Activated CD8-positive, alpha-beta T cell treated with anti-CD3 and anti-CD28 coated beads, Interleukin-2, amount 10 ng/mL, durations not matched to agents 7 days and 5 days (primary cell): Measurements from ENCODE around the gene SLC1A7. TPM values are rescaled to one million over a fixed set of nuclear protein-coding genes. Genes with fewer than 3 reads are reported as not detected.

ENCODE experiments used
- ATAC-seq: fragments of 150-1000 bp; cut with Tn5 transposase; one replicate; pipeline ENCODE4 v1.10.0; 2021; ENCODE audit warnings: moderate library complexity
- CTCF ChIA-PET: fragments of 350-600 bp; sonication (Branson Sonifier 250); formaldehyde crosslinking; loops from one replicate; lab custom pipeline; 2021; ENCODE audit warnings: antibody characterized with exemption; lab: Charles Lee
- POLR2A ChIA-PET: fragments of 350-600 bp; sonication (Branson Sonifier 250); formaldehyde crosslinking; loops from one replicate; lab custom pipeline; 2021; ENCODE audit warnings: antibody characterized with exemption; lab: Charles Lee
- DNase-seq: peaks from one replicate; pipeline ENCODE4 v3.0.0-alpha.2; 2020
- H3K27ac Mint-ChIP-seq: one replicate; pipeline ENCODE4 v1.8.0; 2021; ENCODE audit warnings: mild to moderate bottlenecking, mixed read lengths
- H3K27me3 Mint-ChIP-seq: one replicate; pipeline ENCODE4 v1.8.0; 2021; ENCODE audit warnings: low read depth, mixed read lengths
- H3K36me3 Mint-ChIP-seq: one replicate; pipeline ENCODE4 v1.8.0; 2021; ENCODE audit warnings: low read depth, mixed read lengths
- H3K4me1 Mint-ChIP-seq: one replicate; pipeline ENCODE4 v1.8.0; 2021; ENCODE audit warnings: low read depth, mixed read lengths
- H3K4me3 Mint-ChIP-seq: one replicate; pipeline ENCODE4 v1.8.0; 2021; ENCODE audit warnings: mild to moderate bottlenecking, mixed read lengths
- H3K9me3 Mint-ChIP-seq: one replicate; pipeline ENCODE4 v1.8.0; 2022; ENCODE audit warnings: mixed read lengths; ENCODE audit not compliant: insufficient read depth
- total RNA-seq, 2 experiments: library from RNA; stranded (reverse); gene quantifications; one replicate each; pipeline ENCODE4 v1.2.3, GENCODE V29; 2021

SLC1A7 gene
- total RNA-seq, 2 experiments from 2014 or later: not detected

DNA sequence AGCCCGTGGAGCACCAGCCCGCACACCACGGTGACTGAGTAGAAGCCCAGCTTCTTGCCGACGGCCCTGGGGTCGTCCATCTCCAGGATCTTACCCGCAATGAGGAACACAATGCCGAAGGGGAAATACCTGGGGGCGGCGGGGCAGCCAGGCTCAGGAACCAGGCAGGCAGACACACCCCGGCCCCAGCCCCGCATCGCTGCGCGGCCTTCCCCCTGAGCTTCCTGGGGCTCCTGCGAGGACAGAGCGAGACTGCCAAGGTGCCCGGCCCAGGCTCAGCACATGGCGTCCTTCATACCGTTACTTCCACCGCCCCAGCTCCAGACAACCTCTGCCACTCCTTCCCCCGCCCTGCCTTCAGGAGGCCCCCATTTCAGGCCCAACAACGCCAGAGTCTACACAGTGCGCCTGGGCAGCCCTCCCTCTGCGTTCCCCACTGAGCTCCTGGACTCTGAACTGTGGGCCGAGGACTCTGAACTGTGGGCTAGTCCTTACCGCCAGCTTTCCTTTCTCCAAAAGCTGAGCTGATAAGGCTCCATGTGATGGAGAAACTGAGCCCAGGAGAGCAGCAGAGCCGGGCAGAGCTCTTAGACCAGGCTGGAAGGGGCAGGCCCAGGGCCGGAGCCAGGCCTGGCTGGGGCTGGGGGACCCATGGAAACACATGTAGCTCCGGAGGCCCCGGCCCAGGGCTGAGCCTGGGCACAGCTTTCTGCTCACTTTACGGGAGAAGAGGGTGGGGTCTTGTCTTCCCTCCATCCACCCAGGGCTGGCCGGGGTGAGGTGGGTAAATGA lies 49.6 kb downstream of the SLC1A7 start:
- H3K27ac Mint-ChIP-seq: no peak overlapping the region
- H3K9me3 Mint-ChIP-seq: no peaks in the 10 kb centered on the region
- DNase-seq (no peak), ATAC-seq (no peak)
- ChIA-PET POLR2A (no interaction called here), CTCF (no interaction called here)
- H3K4me1 Mint-ChIP-seq: no peaks in the 10 kb centered on the region
- no peak overlapping the region for H3K4me3 Mint-ChIP-seq
- H3K27me3 Mint-ChIP-seq: no peaks in the 10 kb centered on the region
- no peaks in the 10 kb centered on the region for H3K36me3 Mint-ChIP-seq

- Mint-ChIP-seq H3K4me1 (no peaks in the 10 kb centered on the region), H3K27ac (no peak overlapping the region), H3K9me3 (no peaks in the 10 kb centered on the region), H3K36me3 (no peaks in the 10 kb centered on the region), H3K4me3 (no peak overlapping the region), H3K27me3 (no peaks in the 10 kb centered on the region)
- DNase-seq (no peak), ATAC-seq (no peak)
- ChIA-PET CTCF (no interaction called here), POLR2A (no interaction called here)
These were observed 50.4 kb downstream of the SLC1A7 start for GRCh38 chr1:53091841-53092645.

DNA sequence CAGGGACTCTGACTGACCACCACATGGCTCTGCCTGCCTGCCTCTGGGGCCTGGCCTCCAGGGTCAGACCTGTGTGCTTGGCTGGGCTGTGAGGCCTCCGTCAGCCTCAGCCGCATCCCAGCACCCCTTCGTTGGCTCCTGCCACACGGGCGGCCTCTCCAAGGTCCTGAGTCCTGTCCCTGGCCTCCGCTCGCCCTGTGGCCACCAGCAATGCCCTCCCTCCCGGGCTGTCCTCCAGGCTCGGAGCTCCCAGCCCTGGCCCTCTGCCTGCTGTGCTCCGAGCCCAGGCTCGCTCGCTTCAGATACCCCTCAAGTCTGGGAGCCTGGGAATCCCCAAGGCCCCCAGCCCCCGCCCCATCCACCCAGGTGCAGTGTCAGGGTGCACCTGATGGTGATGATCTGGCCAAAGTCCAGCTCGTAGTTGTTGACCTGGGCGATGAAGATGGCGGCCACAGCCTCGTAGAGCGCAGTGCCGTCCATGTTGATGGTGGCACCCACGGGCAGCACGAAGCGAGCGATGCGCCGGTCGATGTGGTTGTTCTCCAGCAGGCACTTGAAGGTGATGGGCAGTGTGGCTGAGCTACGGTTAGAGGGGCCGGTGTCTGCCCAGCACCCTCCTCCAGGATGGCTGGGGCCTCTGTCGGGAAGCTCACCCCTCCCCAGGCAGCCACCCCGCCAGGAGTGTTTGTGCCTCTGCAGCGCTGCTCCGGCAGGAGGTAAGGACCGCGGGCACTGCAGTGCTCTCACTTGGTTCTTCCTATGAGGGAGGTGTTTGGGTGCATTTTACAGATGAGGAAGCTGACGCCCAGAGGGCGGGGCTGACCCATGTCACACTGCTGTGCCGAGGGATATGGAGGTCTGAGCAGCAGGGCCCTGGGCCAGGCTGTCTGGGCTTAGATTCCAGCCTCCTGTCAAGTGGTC lies 52.0 kb downstream of the SLC1A7 start:
- POLR2A ChIA-PET: no interaction called here
- no peaks in the 10 kb centered on the region for H3K36me3 Mint-ChIP-seq
- CTCF ChIA-PET: interaction anchor here (0.6 kb wide), 1 partner anchor 215 kb away, joined by 3 read pairs; no protein-coding TSS in a partner anchor

DNA sequence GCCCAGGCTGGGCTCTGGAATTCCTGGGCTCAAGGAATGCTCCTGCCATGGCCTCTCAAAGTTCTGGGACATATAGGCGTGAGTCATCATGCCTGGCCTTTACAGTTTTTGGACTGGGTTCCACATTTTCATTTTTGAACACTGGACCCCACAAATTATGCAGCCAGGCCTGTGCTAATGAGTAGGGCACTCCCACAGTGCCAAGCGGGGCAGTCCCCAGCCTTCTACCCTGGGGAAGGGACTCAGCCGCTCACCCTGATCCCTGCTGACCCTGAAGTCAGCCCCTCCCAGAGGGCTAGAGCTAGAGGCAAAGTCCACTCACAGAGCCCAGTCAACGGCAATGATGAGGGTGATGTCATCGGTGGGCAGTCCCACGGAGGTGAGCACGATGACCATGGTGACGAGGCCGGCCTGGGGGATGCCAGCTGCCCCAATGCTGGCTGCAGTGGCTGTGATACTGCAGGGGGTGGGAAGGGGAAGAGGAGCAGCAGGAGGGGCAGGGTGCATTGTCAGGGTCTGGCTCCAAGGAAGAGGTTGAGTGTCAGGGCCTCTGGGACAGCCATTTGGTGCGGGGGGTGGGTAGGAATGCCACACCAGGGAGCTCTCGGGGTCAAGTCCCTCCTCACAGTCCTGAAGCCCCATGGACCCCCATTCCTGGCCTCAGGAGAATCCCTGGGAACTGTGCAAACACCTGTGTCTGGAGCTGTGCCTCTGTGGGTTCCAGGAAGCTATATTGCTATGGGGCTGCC lies 52.8 kb downstream of the SLC1A7 start:
- H3K27me3 Mint-ChIP-seq: no peaks in the 10 kb centered on the region
- DNase-seq (no peak), ATAC-seq (no peak)
- no peak overlapping the region for H3K27ac Mint-ChIP-seq
- ChIA-PET POLR2A (no interaction called here), CTCF (interaction anchor here (0.6 kb wide), 1 partner anchor 214 kb away, joined by 3 read pairs; no protein-coding TSS in a partner anchor)
- no peak overlapping the region for H3K4me3 Mint-ChIP-seq
- no peaks in the 10 kb centered on the region for H3K9me3 Mint-ChIP-seq
- H3K4me1 Mint-ChIP-seq: no peaks in the 10 kb centered on the region
- no peaks in the 10 kb centered on the region for H3K36me3 Mint-ChIP-seq

More for the DNA sequence above, 52.0 kb downstream of the SLC1A7 start:
- DNase-seq (no peak), ATAC-seq (no peak)
- no peaks in the 10 kb centered on the region for H3K27me3 Mint-ChIP-seq
- H3K4me1 Mint-ChIP-seq: no peaks in the 10 kb centered on the region
- H3K27ac Mint-ChIP-seq: no peak overlapping the region
- no peaks in the 10 kb centered on the region for H3K9me3 Mint-ChIP-seq
- no peak overlapping the region for H3K4me3 Mint-ChIP-seq

DNA sequence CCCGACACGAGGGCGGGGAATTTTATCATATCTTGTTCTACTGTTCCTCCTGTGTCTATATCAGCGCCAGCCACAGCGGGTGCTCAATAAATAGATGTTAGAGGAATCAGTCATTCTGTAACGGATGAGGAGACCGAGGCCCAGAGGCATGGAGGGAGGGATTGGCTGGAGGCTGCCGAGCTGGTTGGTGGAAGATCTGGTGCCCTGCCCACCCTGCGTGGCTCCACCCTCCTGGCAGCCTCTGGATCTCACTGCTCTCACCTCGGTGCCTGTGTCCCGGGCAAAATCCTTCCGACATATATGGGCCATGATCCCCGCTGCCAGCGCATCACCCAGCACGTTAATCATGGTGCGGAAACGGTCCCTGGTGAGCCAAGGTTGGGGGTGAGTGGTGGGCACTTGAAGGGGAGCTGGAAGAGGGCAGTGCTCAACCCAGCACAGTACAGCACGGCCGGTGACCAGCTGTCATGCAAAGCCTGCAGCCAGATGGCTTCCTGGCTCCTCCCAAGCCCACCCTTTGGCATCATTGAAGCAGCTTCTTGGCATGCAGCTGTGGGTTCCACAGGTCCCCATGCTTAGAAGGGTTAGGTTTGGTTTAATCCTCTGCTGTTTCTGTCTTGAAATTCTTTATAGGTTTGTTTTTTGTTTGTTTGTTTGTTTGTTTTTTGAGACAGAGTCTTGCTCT lies 53.7 kb downstream of the SLC1A7 start:
- Mint-ChIP-seq H3K36me3 (no peaks in the 10 kb centered on the region), H3K27me3 (no peaks in the 10 kb centered on the region), H3K27ac (no peak overlapping the region), H3K4me3 (no peak overlapping the region), H3K9me3 (no peaks in the 10 kb centered on the region), H3K4me1 (no peaks in the 10 kb centered on the region)
- no peak for ATAC-seq
- DNase-seq: no peak
- CTCF ChIA-PET: no interaction called here
- POLR2A ChIA-PET: no interaction called here

- Mint-ChIP-seq H3K27me3 (no peaks in the 10 kb centered on the region), H3K4me1 (no peaks in the 10 kb centered on the region), H3K27ac (no peak overlapping the region), H3K36me3 (no peaks in the 10 kb centered on the region), H3K9me3 (no peaks in the 10 kb centered on the region), H3K4me3 (no peak overlapping the region)
- ATAC-seq (no peak), DNase-seq (no peak)
- POLR2A ChIA-PET: no interaction called here
- CTCF ChIA-PET: no interaction called here
These were observed 54.8 kb downstream of the SLC1A7 start for GRCh38 chr1:53087332-53088285.

DNA sequence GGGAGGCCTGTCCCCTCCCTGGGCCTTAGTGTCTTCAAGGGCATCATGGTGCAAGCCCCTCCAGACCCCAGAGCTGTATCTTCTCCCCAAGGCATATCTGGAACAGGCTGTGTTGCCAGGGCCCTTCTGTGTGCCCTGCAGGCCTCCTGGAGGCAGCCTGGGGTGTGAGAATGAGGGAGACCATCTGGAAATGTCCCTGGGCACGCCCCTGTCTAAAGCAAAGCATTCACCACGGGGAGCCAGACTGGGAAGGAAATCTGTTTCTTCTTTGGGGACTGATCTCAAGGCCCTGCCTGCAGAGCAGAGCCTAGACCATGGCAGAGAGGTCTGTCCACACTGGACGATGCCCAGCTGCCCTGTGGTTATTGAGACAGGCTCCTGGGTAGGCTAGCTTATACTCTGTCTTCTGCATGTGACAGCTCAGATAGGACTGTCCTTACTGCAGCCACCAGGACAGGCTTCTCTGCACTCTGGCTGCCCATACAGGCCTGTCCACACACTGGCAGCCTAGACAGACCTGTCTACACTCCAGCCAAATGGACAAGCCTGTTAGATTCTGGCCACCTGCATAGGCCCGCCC lies 55.9 kb downstream of the SLC1A7 start:
- no peak for ATAC-seq
- POLR2A ChIA-PET: no interaction called here
- H3K36me3 Mint-ChIP-seq: no peaks in the 10 kb centered on the region
- H3K27me3 Mint-ChIP-seq: no peaks in the 10 kb centered on the region
- no peaks in the 10 kb centered on the region for H3K4me1 Mint-ChIP-seq
- DNase-seq: no peak
- no peaks in the 10 kb centered on the region for H3K9me3 Mint-ChIP-seq
- no peak overlapping the region for H3K27ac Mint-ChIP-seq
- H3K4me3 Mint-ChIP-seq: no peak overlapping the region
- CTCF ChIA-PET: no interaction called here

- no peaks in the 10 kb centered on the region for H3K27me3 Mint-ChIP-seq
- no peaks in the 10 kb centered on the region for H3K4me1 Mint-ChIP-seq
- CTCF ChIA-PET: no interaction called here
- POLR2A ChIA-PET: no interaction called here
- H3K4me3 Mint-ChIP-seq: no peak overlapping the region
- DNase-seq: no peak
- ATAC-seq: no peak
- H3K9me3 Mint-ChIP-seq: no peaks in the 10 kb centered on the region
- no peak overlapping the region for H3K27ac Mint-ChIP-seq
- H3K36me3 Mint-ChIP-seq: no peaks in the 10 kb centered on the region
These were observed 57.0 kb downstream of the SLC1A7 start for GRCh38 chr1:53085405-53085804.

GRCh38 chr1:53084589-53084971 lies 57.9 kb downstream of the SLC1A7 start:
- no peaks in the 10 kb centered on the region for H3K9me3 Mint-ChIP-seq
- no peaks in the 10 kb centered on the region for H3K36me3 Mint-ChIP-seq
- H3K27ac Mint-ChIP-seq: no peak overlapping the region
- POLR2A ChIA-PET: no interaction called here
- H3K27me3 Mint-ChIP-seq: no peaks in the 10 kb centered on the region
- ATAC-seq (no peak), DNase-seq (no peak)
- CTCF ChIA-PET: no interaction called here
- no peaks in the 10 kb centered on the region for H3K4me1 Mint-ChIP-seq
- no peak overlapping the region for H3K4me3 Mint-ChIP-seq
